ENCODE data around the gene TBC1D9B. TPM values are rescaled to one million over a fixed set of nuclear protein-coding genes. Genes with fewer than 3 reads are reported as not detected.

The TBC1D9B gene
- total RNA-seq, 4 donors from 2014 or later: 50.7 to 78.5 (median 62.4) TPM

- intact Hi-C loops (cut with DNase I): no loop called here
- DNase-seq: no peak
- Histone ChIP-seq H3K27me3 (no peaks in the 10 kb centered on the region), H3K4me1 (no peaks in the 10 kb centered on the region), H3K9me3 (no peaks in the 10 kb centered on the region), H3K4me3 (no peak overlapping the region), H3K27ac (no peak overlapping the region), H3K36me3 (no peaks in the 10 kb centered on the region)
- WGBS, 2 donors: 87 to 90% methylated on average over 13 of the region's 13 CpGs
- no peak for TF ChIP-seq CTCF (IDR thresholded peaks at IDR 0.05)
- TF ChIP-seq POLR2A (IDR thresholded peaks at IDR 0.05): no peak
These were observed 29.4 kb upstream of the TBC1D9B start for GRCh38 chr5:179936976-179937681.

DNA sequence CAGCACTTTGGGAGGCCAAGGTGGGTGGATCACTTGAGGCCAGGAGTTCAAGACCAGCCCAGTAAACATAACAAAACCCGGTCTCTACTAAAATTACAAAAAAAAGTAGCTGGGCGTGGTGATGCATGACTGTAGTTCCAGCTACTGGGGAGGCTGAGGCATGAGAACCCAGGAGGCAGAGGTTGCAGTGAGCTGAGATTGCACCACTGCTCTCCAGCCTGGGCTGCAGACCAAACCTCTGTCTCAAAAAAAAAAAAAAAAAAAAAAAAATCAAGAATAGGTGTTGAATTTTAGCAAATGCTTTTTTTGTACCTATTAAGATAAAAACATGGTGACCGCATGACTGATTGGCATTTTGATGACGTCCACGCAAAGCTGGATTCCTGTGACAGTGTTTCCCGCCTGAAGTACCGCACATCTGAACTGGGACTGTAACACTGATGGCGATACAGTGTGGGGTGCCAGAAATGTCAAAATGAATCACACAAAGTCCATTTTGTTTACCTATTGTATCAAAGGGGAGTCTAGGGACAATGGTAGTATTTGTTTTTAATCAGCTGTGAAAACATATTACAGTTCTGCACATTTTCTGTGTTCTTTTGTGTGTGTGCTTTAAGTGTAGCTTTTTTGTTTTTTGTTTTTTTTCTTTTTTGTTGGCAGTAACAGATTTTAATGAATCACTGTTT is 23.2 kb upstream of the TBC1D9B start:
- H3K27ac ChIP-seq: no peak overlapping the region
- no peaks in the 10 kb centered on the region for H3K4me1 ChIP-seq
- WGBS, 2 donors: 76 to 82% methylated on average over 8 of the region's 8 CpGs
- no peak for DNase-seq
- H3K4me3 ChIP-seq: no peak overlapping the region
- intact Hi-C loops (cut with DNase I): no loop called here
- no peaks in the 10 kb centered on the region for H3K27me3 ChIP-seq
- TF ChIP-seq POLR2A (IDR thresholded peaks at IDR 0.05) (no peak), CTCF (IDR thresholded peaks at IDR 0.05) (no peak)
- no peaks in the 10 kb centered on the region for H3K36me3 ChIP-seq
- no peaks in the 10 kb centered on the region for H3K9me3 ChIP-seq

DNA sequence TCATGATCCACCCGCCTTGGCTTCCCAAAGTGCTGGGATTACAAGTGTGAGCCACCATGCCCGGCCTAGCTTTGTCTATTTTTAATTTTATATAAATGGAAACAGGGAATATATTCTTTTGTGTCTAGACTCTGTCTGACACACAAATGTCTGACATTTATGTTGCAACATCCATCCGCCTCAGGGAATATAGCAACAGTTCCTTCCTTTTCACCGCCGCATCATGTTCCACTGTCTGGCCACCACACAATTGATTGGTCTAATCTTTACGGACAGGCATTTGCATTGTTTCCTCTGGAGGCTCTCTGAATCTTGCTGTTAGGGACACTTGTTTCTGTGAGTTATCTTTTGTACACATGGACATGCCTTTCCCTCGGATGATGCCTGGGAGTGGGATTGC is 20.1 kb upstream of the TBC1D9B start:
- WGBS, 2 donors: 82 to 83% methylated on average over 7 of the region's 7 CpGs
- intact Hi-C loops (cut with DNase I): no loop called here
- H3K9me3 ChIP-seq: no peaks in the 10 kb centered on the region
- no peaks in the 10 kb centered on the region for H3K4me1 ChIP-seq
- no peaks in the 10 kb centered on the region for H3K27me3 ChIP-seq
- no peaks in the 10 kb centered on the region for H3K36me3 ChIP-seq
- no peak for DNase-seq
- no peak for TF ChIP-seq POLR2A (IDR thresholded peaks at IDR 0.05)
- TF ChIP-seq CTCF (IDR thresholded peaks at IDR 0.05): no peak
- no peak overlapping the region for H3K4me3 ChIP-seq
- H3K27ac ChIP-seq: no peak overlapping the region

GRCh38 chr5:179926657-179927056 is 19.0 kb upstream of the TBC1D9B start:
- no peaks in the 10 kb centered on the region for H3K36me3 ChIP-seq
- WGBS, 2 donors: 86 to 94% methylated on average over 4 to 8 of the region's 8 CpGs
- H3K27me3 ChIP-seq: no peaks in the 10 kb centered on the region
- H3K9me3 ChIP-seq: no peaks in the 10 kb centered on the region
- no peak overlapping the region for H3K4me3 ChIP-seq
- intact Hi-C loops (cut with DNase I): no loop called here
- no peaks in the 10 kb centered on the region for H3K4me1 ChIP-seq
- TF ChIP-seq CTCF (IDR thresholded peaks at IDR 0.05) (no peak), POLR2A (IDR thresholded peaks at IDR 0.05) (no peak)
- no peak for DNase-seq
- H3K27ac ChIP-seq: no peak overlapping the region

DNA sequence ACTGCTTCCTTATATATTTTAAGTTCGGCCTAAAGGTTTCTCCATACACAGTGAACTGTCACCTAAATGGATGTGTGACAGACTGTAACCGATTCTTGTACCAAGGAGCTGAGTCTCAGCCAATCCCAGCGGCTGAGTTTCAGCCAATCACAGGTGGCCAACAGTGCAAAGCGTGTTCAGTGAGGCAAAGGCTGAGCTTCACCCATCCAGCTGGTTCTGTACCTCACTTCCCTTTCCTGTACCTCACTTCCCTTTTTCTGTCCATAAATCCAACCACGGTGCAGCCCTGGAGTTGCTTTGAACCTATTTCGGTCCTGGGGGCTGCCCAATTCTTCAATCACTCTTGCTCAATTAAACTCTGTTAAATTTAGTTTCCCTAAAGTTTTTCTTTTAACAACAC is 15.7 kb upstream of the TBC1D9B start:
- intact Hi-C loops (cut with DNase I): no loop called here
- H3K36me3 ChIP-seq: no peaks in the 10 kb centered on the region
- no peak for DNase-seq
- TF ChIP-seq CTCF (IDR thresholded peaks at IDR 0.05): no peak
- TF ChIP-seq POLR2A (IDR thresholded peaks at IDR 0.05): no peak
- H3K9me3 ChIP-seq: no peaks in the 10 kb centered on the region
- H3K27me3 ChIP-seq: no peaks in the 10 kb centered on the region
- H3K4me3 ChIP-seq: no peak overlapping the region
- no peaks in the 10 kb centered on the region for H3K4me1 ChIP-seq
- no peak overlapping the region for H3K27ac ChIP-seq
- WGBS, 2 donors: 70 to 75% methylated on average over 6 of the region's 6 CpGs
